GM12878 (cell line): ENCODE measurements around the gene ZNF879. TPM values are rescaled to one million over a fixed set of nuclear protein-coding genes. Genes with fewer than 3 reads are reported as not detected.

Source experiments
- polyA plus RNA-seq, 11 experiments: library from polyadenylated mRNA; depleted of rRNA in 4 of 11; unstranded in 6 of 11; stranded (reverse) in 5 of 11; fragments of >200 nt; fragmentation: Nextera tagmentation in 4 of 11; fragmentation: Illumina TruSeq in 1 of 11; extraction: Ambion mirVana in 4 of 11; extraction: Trizol in 1 of 11; gene quantifications; 1 replicate in 1 of 11; 2 replicates in 10 of 11; pipeline versions ENCODE4 v1.2.1 to v1.2.3, GENCODE V29; 2011 to 2016; ENCODE audit warnings: inconsistent platforms in 2 of 11, missing spikeins in 2 of 11, low read depth in 1 of 11
- total RNA-seq, 4 experiments: library from RNA; depleted of rRNA in 3 of 4; stranded (reverse); fragments of >200 nt in 3 of 4; fragmentation: Illumina TruSeq in 1 of 4; extraction: Trizol in 1 of 4; gene quantifications; 2 replicates each; pipeline versions ENCODE4 v1.2.1 to v1.2.3, GENCODE V29; 2013 to 2021

ZNF879 gene
- total and polyA plus RNA-seq, 10 of the 15 experiments (the other 5 are each of a cell fraction or from before 2014, with no cell fraction given): 0.03 TPM; not detected in 9

Other genes starting within 250 kb of the ZNF879 start
- 4.5 and 4.9 TPM in 2 replicates for gene ZNF354B, start 163.9 kb upstream of the ZNF879 start, total RNA-seq (2014; rRNA removed)
- gene ZNF354B, start 163.9 kb upstream of the ZNF879 start, total RNA-seq (2014; rRNA removed; fragmentation: Illumina TruSeq; extraction: Trizol): 5.2 and 5.6 TPM in 2 replicates
- gene ZNF354B, start 163.9 kb upstream of the ZNF879 start, total RNA-seq (2021): 5.9 and 7.6 TPM in 2 replicates
- 11.1 and 17.7 TPM in 2 replicates for gene ZNF354B, start 163.9 kb upstream of the ZNF879 start, polyA plus RNA-seq (2011; rRNA removed)
- gene ZNF354B, start 163.9 kb upstream of the ZNF879 start, polyA plus RNA-seq (2014; fragmentation: Illumina TruSeq; extraction: Trizol): 6.2 and 9.1 TPM in 2 replicates
- 1 to 10 TPM in 1 of 2 experiments, under 1 TPM in 1; 0.64 to 1.2 TPM for gene ZNF354B, start 163.9 kb upstream of the ZNF879 start, polyA plus RNA-seq (2014; fragmentation: Nextera tagmentation; extraction: Ambion mirVana)
- gene ZNF354B, start 163.9 kb upstream of the ZNF879 start, polyA plus RNA-seq (2014; rRNA removed): 5.8 and 6.8 TPM in 2 replicates
- 1 to 10 TPM; 2.0 TPM for gene ZNF354B, start 163.9 kb upstream of the ZNF879 start, polyA plus RNA-seq (2016; fragmentation: Nextera tagmentation; extraction: Ambion mirVana)
- gene ZFP2, start 127.9 kb upstream of the ZNF879 start, total RNA-seq (2014; rRNA removed): not detected in 2 replicates
- gene ZFP2, start 127.9 kb upstream of the ZNF879 start, total RNA-seq (2014; rRNA removed; fragmentation: Illumina TruSeq; extraction: Trizol): not detected in 2 replicates
- not detected in 2 replicates for gene ZFP2, start 127.9 kb upstream of the ZNF879 start, total RNA-seq (2021)
- gene ZFP2, start 127.9 kb upstream of the ZNF879 start, polyA plus RNA-seq (2011; rRNA removed): 0.08 and 0.30 TPM in 2 replicates
- not detected in 2 replicates for gene ZFP2, start 127.9 kb upstream of the ZNF879 start, polyA plus RNA-seq (2014; fragmentation: Illumina TruSeq; extraction: Trizol)
- under 1 TPM in 1 of 2 experiments, not detected in 1; 0.10 TPM for gene ZFP2, start 127.9 kb upstream of the ZNF879 start, polyA plus RNA-seq (2014; fragmentation: Nextera tagmentation; extraction: Ambion mirVana)
- gene ZFP2, start 127.9 kb upstream of the ZNF879 start, polyA plus RNA-seq (2014; rRNA removed): not detected in 2 replicates
- under 1 TPM in 1 of 2 experiments, not detected in 1; 0.26 TPM for gene ZFP2, start 127.9 kb upstream of the ZNF879 start, polyA plus RNA-seq (2016; fragmentation: Nextera tagmentation; extraction: Ambion mirVana)
- gene ZNF454, start 82.6 kb upstream of the ZNF879 start, total RNA-seq (2014; rRNA removed): not detected in 2 replicates
- gene ZNF454, start 82.6 kb upstream of the ZNF879 start, total RNA-seq (2014; rRNA removed; fragmentation: Illumina TruSeq; extraction: Trizol): not detected in 2 replicates
- not detected in 2 replicates for gene ZNF454, start 82.6 kb upstream of the ZNF879 start, total RNA-seq (2021)
- not detected in 2 replicates for gene ZNF454, start 82.6 kb upstream of the ZNF879 start, polyA plus RNA-seq (2011; rRNA removed)
- not detected in 2 replicates for gene ZNF454, start 82.6 kb upstream of the ZNF879 start, polyA plus RNA-seq (2014; fragmentation: Illumina TruSeq; extraction: Trizol)
- not detected for gene ZNF454, start 82.6 kb upstream of the ZNF879 start, polyA plus RNA-seq (2014; fragmentation: Nextera tagmentation; extraction: Ambion mirVana)
- gene ZNF454, start 82.6 kb upstream of the ZNF879 start, polyA plus RNA-seq (2014; rRNA removed): not detected in 2 replicates
- gene ZNF454, start 82.6 kb upstream of the ZNF879 start, polyA plus RNA-seq (2016; fragmentation: Nextera tagmentation; extraction: Ambion mirVana): not detected
- not detected in 2 replicates for gene GRM6, start 28.5 kb upstream of the ZNF879 start, total RNA-seq (2014; rRNA removed)
- gene GRM6, start 28.5 kb upstream of the ZNF879 start, total RNA-seq (2014; rRNA removed; fragmentation: Illumina TruSeq; extraction: Trizol): not detected in 2 replicates
- gene GRM6, start 28.5 kb upstream of the ZNF879 start, total RNA-seq (2021): not detected in 2 replicates
- gene GRM6, start 28.5 kb upstream of the ZNF879 start, polyA plus RNA-seq (2011; rRNA removed): not detected in 2 replicates
- gene GRM6, start 28.5 kb upstream of the ZNF879 start, polyA plus RNA-seq (2014; fragmentation: Illumina TruSeq; extraction: Trizol): not detected in 2 replicates
- not detected for gene GRM6, start 28.5 kb upstream of the ZNF879 start, polyA plus RNA-seq (2014; fragmentation: Nextera tagmentation; extraction: Ambion mirVana)
- not detected in 2 replicates for gene GRM6, start 28.5 kb upstream of the ZNF879 start, polyA plus RNA-seq (2014; rRNA removed)
- not detected for gene GRM6, start 28.5 kb upstream of the ZNF879 start, polyA plus RNA-seq (2016; fragmentation: Nextera tagmentation; extraction: Ambion mirVana)
- not detected in 2 replicates for gene ZNF354C, start 36.6 kb downstream of the ZNF879 start, total RNA-seq (2014; rRNA removed)
- not detected in 2 replicates for gene ZNF354C, start 36.6 kb downstream of the ZNF879 start, total RNA-seq (2014; rRNA removed; fragmentation: Illumina TruSeq; extraction: Trizol)
- gene ZNF354C, start 36.6 kb downstream of the ZNF879 start, total RNA-seq (2021): 0.03 TPM in 1 of 2 replicates, not detected in the other
- 0.01 and 0.03 TPM in 2 replicates for gene ZNF354C, start 36.6 kb downstream of the ZNF879 start, polyA plus RNA-seq (2011; rRNA removed)
- gene ZNF354C, start 36.6 kb downstream of the ZNF879 start, polyA plus RNA-seq (2014; fragmentation: Illumina TruSeq; extraction: Trizol): not detected in 2 replicates
- gene ZNF354C, start 36.6 kb downstream of the ZNF879 start, polyA plus RNA-seq (2014; fragmentation: Nextera tagmentation; extraction: Ambion mirVana): under 1 TPM in 1 of 2 experiments, not detected in 1; 0.02 TPM
- not detected in 2 replicates for gene ZNF354C, start 36.6 kb downstream of the ZNF879 start, polyA plus RNA-seq (2014; rRNA removed)
- not detected for gene ZNF354C, start 36.6 kb downstream of the ZNF879 start, polyA plus RNA-seq (2016; fragmentation: Nextera tagmentation; extraction: Ambion mirVana)